Liver (tissue), 3 donors: ENCODE results near the gene RNF168.

Experiments used
- ATF3 ChIP-seq: IDR thresholded peaks from 2 replicates; pipeline ENCODE4 v1.6.1; 2016; ENCODE audit warnings: antibody characterized with exemption
- CTCF ChIP-seq: fragments of 150-350 bp; IDR thresholded peaks from 2 replicates; pipeline ENCODE4 v1.5.1; 2017; ENCODE audit warnings: improper control_type of control experiment, low read depth, low read length; ENCODE audit not compliant: missing input control
- EGR1 ChIP-seq, 2 donors: IDR thresholded peaks; 2 replicates each; pipeline ENCODE4 v1.6.1; 2016 to 2018; ENCODE audit warnings: antibody characterized with exemption in 2 of 2, low read depth in 2 of 2
- FOXA1 ChIP-seq: IDR thresholded peaks from 2 replicates; pipeline ENCODE4 v1.6.1; 2016; ENCODE audit warnings: antibody characterized with exemption
- FOXA2 ChIP-seq: IDR thresholded peaks from 2 replicates; pipeline ENCODE4 v1.6.1; 2016; ENCODE audit warnings: antibody characterized with exemption
- GABPA ChIP-seq, 2 donors: IDR thresholded peaks in 1 of 2; conservative IDR thresholded peaks in 1 of 2; 2 replicates each; pipeline ENCODE4 v1.6.1; 2016; ENCODE audit warnings: antibody characterized with exemption in 2 of 2, mild to moderate bottlenecking in 1 of 2, moderate library complexity in 1 of 2
- MAX ChIP-seq: IDR thresholded peaks from 2 replicates; pipeline ENCODE4 v1.6.1; 2016; ENCODE audit warnings: antibody characterized with exemption
- NR2F2 ChIP-seq: IDR thresholded peaks from 2 replicates; pipeline ENCODE4 v1.6.1; 2016; ENCODE audit warnings: antibody characterized with exemption
- RAD21 ChIP-seq, 2 donors: IDR thresholded peaks; 2 replicates each; pipeline ENCODE4 v1.6.1; 2016; ENCODE audit warnings: antibody characterized with exemption in 2 of 2, mild to moderate bottlenecking in 2 of 2
- REST ChIP-seq: IDR thresholded peaks from 2 replicates; pipeline ENCODE4 v1.6.1; 2016; ENCODE audit warnings: antibody characterized with exemption, mild to moderate bottlenecking
- SP1 ChIP-seq: IDR thresholded peaks from 2 replicates; pipeline ENCODE4 v1.6.1; 2018; ENCODE audit warnings: antibody characterized with exemption, mild to moderate bottlenecking
- TAF1 ChIP-seq: conservative IDR thresholded peaks from 2 replicates; pipeline ENCODE4 v1.6.1; 2016; ENCODE audit warnings: antibody characterized with exemption, mild to moderate bottlenecking
- YY1 ChIP-seq: IDR thresholded peaks from 2 replicates; pipeline ENCODE4 v1.6.1; 2016; ENCODE audit warnings: antibody characterized with exemption, mild to moderate bottlenecking
- donor health status: healthy.
- donor health status: healthy.

GRCh38 chr3:196496183-196496582, 7.4 kb downstream of the RNF168 start:
- TF ChIP-seq CTCF = no peak
- no peak for TF ChIP-seq YY1
- no peak for TF ChIP-seq TAF1
- TF ChIP-seq ATF3 = no peak
- no peak for TF ChIP-seq RAD21 (IDR thresholded peaks at IDR 0.05)
- no peak for TF ChIP-seq MAX
- no peak for TF ChIP-seq FOXA2
- TF ChIP-seq EGR1 (IDR thresholded peaks at IDR 0.05; ENCODE audit: low read depth in 2 of 2) = no peak
- TF ChIP-seq FOXA1 = no peak
- TF ChIP-seq GABPA (IDR thresholded peaks at IDR 0.05 in 1 of 2, conservative IDR thresholded peaks at IDR 0.05 in 1 of 2) = no peak
- TF ChIP-seq REST = no peak
- TF ChIP-seq SP1 = no peak
- no peak for TF ChIP-seq NR2F2
